Loucy (cell line): ENCODE data around the gene MARS1.
"Not testable (repeated sequence)": the region's sequence is repeated elsewhere in the genome, so short reads cannot be mapped to it uniquely, and the experiment has no call there.

ENCODE experiments used
- H2AFZ ChIP-seq: fragments of 200-600 bp; sonication (generic); 2 replicates; pipeline ENCODE4 v1.6.0; 2016; ENCODE audit warnings: antibody characterized with exemption, mild to moderate bottlenecking, low read length, moderate library complexity
- H3F3A ChIP-seq: fragments of 200-600 bp; 2 replicates; pipeline ENCODE4 v1.6.0; 2016; ENCODE audit warnings: antibody characterized with exemption, low read depth, mild to moderate bottlenecking
- H3K27me3 ChIP-seq: fragments of 200-600 bp; sonication (generic); 2 replicates; pipeline ENCODE4 v1.6.1; 2014; ENCODE audit warnings: low read length, mild to moderate bottlenecking; ENCODE audit not compliant: insufficient read depth, poor library complexity, severe bottlenecking
- H3K36me3 ChIP-seq: fragments of 200-600 bp; sonication (generic); 2 replicates; pipeline ENCODE4 v1.6.1; 2016; ENCODE audit warnings: low read length; ENCODE audit not compliant: insufficient read depth
- H3K4me1 ChIP-seq: fragments of 200-600 bp; sonication (generic); 2 replicates; pipeline ENCODE4 v1.5.1; 2014; ENCODE audit warnings: low read length, mild to moderate bottlenecking; ENCODE audit not compliant: insufficient read depth, poor library complexity, severe bottlenecking
- H3K4me2 ChIP-seq: fragments of 200-600 bp; sonication (generic); 2 replicates; pipeline ENCODE4 v1.6.0; 2014; ENCODE audit warnings: antibody characterized with exemption, low read length, low read depth, mild to moderate bottlenecking; ENCODE audit not compliant: poor library complexity, severe bottlenecking
- H3K4me3 ChIP-seq: fragments of 200-600 bp; sonication (generic); 2 replicates; pipeline ENCODE4 v1.5.1; 2014; ENCODE audit warnings: low read length, mild to moderate bottlenecking, mixed read lengths; ENCODE audit not compliant: poor library complexity, severe bottlenecking
- H3K79me2 ChIP-seq: fragments of 200-600 bp; sonication (generic); 2 replicates; pipeline ENCODE4 v1.6.1; 2014; ENCODE audit warnings: low read length; ENCODE audit not compliant: insufficient read depth
- H3K9ac ChIP-seq: fragments of 200-600 bp; sonication (generic); 2 replicates; pipeline ENCODE4 v1.6.0; 2014; ENCODE audit warnings: mild to moderate bottlenecking, low read depth, low read length, moderate library complexity; ENCODE audit not compliant: poor library complexity, severe bottlenecking
- H3K9me2 ChIP-seq: fragments of 200-600 bp; sonication (generic); replicated peaks from 2 replicates; pipeline ENCODE4 v1.6.1; 2016; ENCODE audit warnings: low read depth, low read length, mixed read lengths
- H3K9me3 ChIP-seq: fragments of 200-600 bp; sonication (generic); 2 replicates; pipeline ENCODE4 v1.6.1; 2014; ENCODE audit warnings: mild to moderate bottlenecking, antibody characterized with exemption, low read length, low read depth; ENCODE audit not compliant: insufficient read depth
- H4K20me1 ChIP-seq: fragments of 200-600 bp; sonication (generic); 2 replicates; pipeline ENCODE4 v1.6.0; 2014; ENCODE audit warnings: antibody characterized with exemption, low read length, mild to moderate bottlenecking; ENCODE audit not compliant: insufficient read depth, poor library complexity, severe bottlenecking
- CTCF ChIP-seq: fragments of 200-600 bp; sonication (generic); conservative IDR thresholded peaks from 2 replicates; pipeline ENCODE4 v1.5.1; 2014; ENCODE audit warnings: mild to moderate bottlenecking, antibody characterized with exemption, low read length
- EZH2phosphoT487 ChIP-seq: fragments of 200-600 bp; IDR thresholded peaks from 2 replicates; pipeline ENCODE4 v1.6.1; 2018; ENCODE audit warnings: antibody characterized with exemption, mild to moderate bottlenecking, moderate library complexity, borderline replicate concordance

MARS1 gene

GRCh38 chr12:57441846-57442427 is 45.9 kb upstream of the MARS1 start:
- H3K36me3 ChIP-seq, result no peaks in the 10 kb centered on the region
- H3K4me1 ChIP-seq, result peaks cover 5% of the 10 kb centered on the region
- TF ChIP-seq CTCF, result no peak
- no peak for TF ChIP-seq EZH2phosphoT487
- no peaks in the 10 kb centered on the region for H3K27me3 ChIP-seq
- no peak overlapping the region for H2AFZ ChIP-seq
- no peaks in the 10 kb centered on the region for H4K20me1 ChIP-seq
- no peak overlapping the region for H3K4me3 ChIP-seq
- H3F3A ChIP-seq, result no peaks in the 10 kb centered on the region
- no peak overlapping the region for H3K4me2 ChIP-seq
- H3K9me3 ChIP-seq, result no peaks in the 10 kb centered on the region
- no peak overlapping the region for H3K9ac ChIP-seq
- H3K9me2 ChIP-seq, result no peaks in the 10 kb centered on the region
- no peaks in the 10 kb centered on the region for H3K79me2 ChIP-seq

- H3K9me3 ChIP-seq, H3K4me2 ChIP-seq, H3F3A ChIP-seq, H3K4me3 ChIP-seq, H4K20me1 ChIP-seq, H3K27me3 ChIP-seq, H3K4me1 ChIP-seq, H3K9ac ChIP-seq, H2AFZ ChIP-seq, H3K36me3 ChIP-seq, H3K79me2 ChIP-seq, H3K9me2 ChIP-seq: not testable (repeated sequence)
Measured at GRCh38 chr12:57444337-57444736, 43.5 kb upstream of the MARS1 start.

GRCh38 chr12:57444744-57445143 is 43.1 kb upstream of the MARS1 start:
- no peak for TF ChIP-seq EZH2phosphoT487
- TF ChIP-seq CTCF, result no peak
- no peaks in the 10 kb centered on the region for H3K36me3 ChIP-seq
- no peaks in the 10 kb centered on the region for H3K9me3 ChIP-seq
- no peaks in the 10 kb centered on the region for H4K20me1 ChIP-seq
- H2AFZ ChIP-seq, result peak overlapping the region; percentile 68; the same call in 1 of the 2 replicates
- no peak overlapping the region for H3K4me2 ChIP-seq
- H3K27me3 ChIP-seq, result no peaks in the 10 kb centered on the region
- H3K4me3 ChIP-seq, result no peak overlapping the region
- H3K9me2 ChIP-seq, result no peaks in the 10 kb centered on the region
- H3K4me1 ChIP-seq, result peaks cover 5% of the 10 kb centered on the region
- H3F3A ChIP-seq, result no peaks in the 10 kb centered on the region
- no peak overlapping the region for H3K9ac ChIP-seq
- no peaks in the 10 kb centered on the region for H3K79me2 ChIP-seq

- Histone ChIP-seq H3K36me3 (no peaks in the 10 kb centered on the region), H2AFZ (no peak overlapping the region), H3K4me1 (peaks cover 5% of the 10 kb centered on the region), H3K4me2 (no peak overlapping the region), H3K79me2 (no peaks in the 10 kb centered on the region), H3K9me3 (no peaks in the 10 kb centered on the region), H4K20me1 (no peaks in the 10 kb centered on the region), H3K9me2 (no peaks in the 10 kb centered on the region), H3K4me3 (no peak overlapping the region), H3F3A (no peaks in the 10 kb centered on the region), H3K27me3 (no peaks in the 10 kb centered on the region), H3K9ac (no peak overlapping the region)
- TF ChIP-seq CTCF (no peak), EZH2phosphoT487 (no peak)
Measured at GRCh38 chr12:57446292-57446960, 41.4 kb upstream of the MARS1 start.
